ENCODE data around the gene FAM161A.

FAM161A gene

DNA sequence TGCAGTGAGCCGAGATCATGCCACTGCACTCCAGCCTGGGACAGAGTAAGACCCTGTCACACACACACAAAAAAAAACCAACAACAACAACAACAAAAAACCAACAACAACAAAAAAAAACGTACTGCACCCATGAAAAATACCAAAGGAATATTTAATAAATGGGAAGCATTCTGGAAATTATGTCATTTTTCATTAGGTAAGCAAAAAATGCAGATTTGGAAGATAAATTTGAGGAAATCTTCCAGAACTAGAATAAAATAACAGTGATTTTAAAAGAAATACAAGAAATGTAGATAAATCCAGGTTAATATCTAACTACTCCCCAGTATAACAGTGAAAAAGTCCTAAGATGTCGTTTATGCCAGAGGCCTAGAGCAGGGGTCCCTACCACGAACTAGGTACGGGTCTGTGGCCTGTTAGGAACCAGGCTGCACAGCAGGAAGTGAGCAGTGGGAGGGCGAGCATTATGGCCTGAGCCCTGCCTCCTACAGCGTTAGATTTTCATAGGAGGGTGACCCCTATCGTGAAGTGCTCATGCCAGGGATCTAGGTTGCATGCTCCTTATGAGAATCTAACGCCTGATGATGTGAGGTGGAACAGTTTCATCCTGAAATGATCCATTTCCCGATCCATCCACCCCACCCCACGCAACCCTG, 21.5 kb downstream of the FAM161A start:
- no peak for TF ChIP-seq SPI1 (IDR thresholded peaks at IDR 0.05; ENCODE audit: borderline replicate concordance, low read depth)
- TF ChIP-seq, protein P1, sequence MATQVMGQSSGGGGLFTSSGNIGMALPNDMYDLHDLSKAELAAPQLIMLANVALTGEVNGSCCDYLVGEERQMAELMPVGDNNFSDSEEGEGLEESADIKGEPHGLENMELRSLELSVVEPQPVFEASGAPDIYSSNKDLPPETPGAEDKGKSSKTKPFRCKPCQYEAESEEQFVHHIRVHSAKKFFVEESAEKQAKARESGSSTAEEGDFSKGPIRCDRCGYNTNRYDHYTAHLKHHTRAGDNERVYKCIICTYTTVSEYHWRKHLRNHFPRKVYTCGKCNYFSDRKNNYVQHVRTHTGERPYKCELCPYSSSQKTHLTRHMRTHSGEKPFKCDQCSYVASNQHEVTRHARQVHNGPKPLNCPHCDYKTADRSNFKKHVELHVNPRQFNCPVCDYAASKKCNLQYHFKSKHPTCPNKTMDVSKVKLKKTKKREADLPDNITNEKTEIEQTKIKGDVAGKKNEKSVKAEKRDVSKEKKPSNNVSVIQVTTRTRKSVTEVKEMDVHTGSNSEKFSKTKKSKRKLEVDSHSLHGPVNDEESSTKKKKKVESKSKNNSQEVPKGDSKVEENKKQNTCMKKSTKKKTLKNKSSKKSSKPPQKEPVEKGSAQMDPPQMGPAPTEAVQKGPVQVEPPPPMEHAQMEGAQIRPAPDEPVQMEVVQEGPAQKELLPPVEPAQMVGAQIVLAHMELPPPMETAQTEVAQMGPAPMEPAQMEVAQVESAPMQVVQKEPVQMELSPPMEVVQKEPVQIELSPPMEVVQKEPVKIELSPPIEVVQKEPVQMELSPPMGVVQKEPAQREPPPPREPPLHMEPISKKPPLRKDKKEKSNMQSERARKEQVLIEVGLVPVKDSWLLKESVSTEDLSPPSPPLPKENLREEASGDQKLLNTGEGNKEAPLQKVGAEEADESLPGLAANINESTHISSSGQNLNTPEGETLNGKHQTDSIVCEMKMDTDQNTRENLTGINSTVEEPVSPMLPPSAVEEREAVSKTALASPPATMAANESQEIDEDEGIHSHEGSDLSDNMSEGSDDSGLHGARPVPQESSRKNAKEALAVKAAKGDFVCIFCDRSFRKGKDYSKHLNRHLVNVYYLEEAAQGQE (IDR thresholded peaks at IDR 0.05; ENCODE audit: insufficient replicate concordance, low read depth): no peak
- TF ChIP-seq, protein P2, sequence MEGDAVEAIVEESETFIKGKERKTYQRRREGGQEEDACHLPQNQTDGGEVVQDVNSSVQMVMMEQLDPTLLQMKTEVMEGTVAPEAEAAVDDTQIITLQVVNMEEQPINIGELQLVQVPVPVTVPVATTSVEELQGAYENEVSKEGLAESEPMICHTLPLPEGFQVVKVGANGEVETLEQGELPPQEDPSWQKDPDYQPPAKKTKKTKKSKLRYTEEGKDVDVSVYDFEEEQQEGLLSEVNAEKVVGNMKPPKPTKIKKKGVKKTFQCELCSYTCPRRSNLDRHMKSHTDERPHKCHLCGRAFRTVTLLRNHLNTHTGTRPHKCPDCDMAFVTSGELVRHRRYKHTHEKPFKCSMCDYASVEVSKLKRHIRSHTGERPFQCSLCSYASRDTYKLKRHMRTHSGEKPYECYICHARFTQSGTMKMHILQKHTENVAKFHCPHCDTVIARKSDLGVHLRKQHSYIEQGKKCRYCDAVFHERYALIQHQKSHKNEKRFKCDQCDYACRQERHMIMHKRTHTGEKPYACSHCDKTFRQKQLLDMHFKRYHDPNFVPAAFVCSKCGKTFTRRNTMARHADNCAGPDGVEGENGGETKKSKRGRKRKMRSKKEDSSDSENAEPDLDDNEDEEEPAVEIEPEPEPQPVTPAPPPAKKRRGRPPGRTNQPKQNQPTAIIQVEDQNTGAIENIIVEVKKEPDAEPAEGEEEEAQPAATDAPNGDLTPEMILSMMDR (IDR thresholded peaks at IDR 0.05; ENCODE audit: insufficient read depth, low read length): no peak
- TF ChIP-seq POLR2AphosphoS5 (IDR thresholded peaks at IDR 0.05; ENCODE audit: low read depth): no peak
- TF ChIP-seq GABPA (IDR thresholded peaks at IDR 0.05; ENCODE audit: low read depth): no peak
- DNase-seq (ENCODE audit: low read depth in 1 of 2, low spot score in 1 of 2): no peak
- no peak overlapping the region for H3K27ac ChIP-seq (replicated peaks)
- H3K27me3 ChIP-seq (ENCODE audit: insufficient read depth, poor library complexity, severe bottlenecking): no peaks in the 10 kb centered on the region
- H3K4me3 ChIP-seq (replicated peaks; ENCODE audit: insufficient read depth, low read length): no peak overlapping the region

DNA sequence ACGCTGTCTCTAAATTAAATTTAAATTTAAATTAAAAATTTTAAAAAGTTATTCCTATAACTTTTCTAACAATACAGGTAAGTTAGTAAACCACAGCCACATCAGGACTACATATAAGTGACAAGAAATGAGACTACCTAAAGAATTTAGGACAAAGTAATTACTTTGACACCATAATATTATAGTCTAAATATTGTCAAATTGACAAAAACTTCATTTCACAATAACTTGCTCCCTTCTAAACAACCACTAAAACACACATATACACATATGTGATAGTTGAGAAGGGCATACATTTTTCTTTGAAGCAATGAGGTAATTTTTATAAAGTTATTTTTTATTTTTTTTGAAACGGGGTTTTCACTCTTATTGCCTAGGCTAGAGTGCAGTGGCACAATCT, 31.6 kb downstream of the FAM161A start:
- H3K4me3 ChIP-seq (replicated peaks; ENCODE audit: insufficient read depth, low read length): no peak overlapping the region
- no peaks in the 10 kb centered on the region for H3K27me3 ChIP-seq (ENCODE audit: insufficient read depth, poor library complexity, severe bottlenecking)
- TF ChIP-seq, protein P2 (IDR thresholded peaks at IDR 0.05; ENCODE audit: insufficient read depth, low read length): no peak
- TF ChIP-seq, protein P1 (IDR thresholded peaks at IDR 0.05; ENCODE audit: insufficient replicate concordance, low read depth): no peak
- TF ChIP-seq GABPA (IDR thresholded peaks at IDR 0.05; ENCODE audit: low read depth) (no peak), SPI1 (IDR thresholded peaks at IDR 0.05; ENCODE audit: borderline replicate concordance, low read depth) (no peak), POLR2AphosphoS5 (IDR thresholded peaks at IDR 0.05; ENCODE audit: low read depth) (no peak)
- no peak overlapping the region for H3K27ac ChIP-seq (replicated peaks)
- DNase-seq (ENCODE audit: low read depth in 1 of 2, low spot score in 1 of 2): no peak

DNA sequence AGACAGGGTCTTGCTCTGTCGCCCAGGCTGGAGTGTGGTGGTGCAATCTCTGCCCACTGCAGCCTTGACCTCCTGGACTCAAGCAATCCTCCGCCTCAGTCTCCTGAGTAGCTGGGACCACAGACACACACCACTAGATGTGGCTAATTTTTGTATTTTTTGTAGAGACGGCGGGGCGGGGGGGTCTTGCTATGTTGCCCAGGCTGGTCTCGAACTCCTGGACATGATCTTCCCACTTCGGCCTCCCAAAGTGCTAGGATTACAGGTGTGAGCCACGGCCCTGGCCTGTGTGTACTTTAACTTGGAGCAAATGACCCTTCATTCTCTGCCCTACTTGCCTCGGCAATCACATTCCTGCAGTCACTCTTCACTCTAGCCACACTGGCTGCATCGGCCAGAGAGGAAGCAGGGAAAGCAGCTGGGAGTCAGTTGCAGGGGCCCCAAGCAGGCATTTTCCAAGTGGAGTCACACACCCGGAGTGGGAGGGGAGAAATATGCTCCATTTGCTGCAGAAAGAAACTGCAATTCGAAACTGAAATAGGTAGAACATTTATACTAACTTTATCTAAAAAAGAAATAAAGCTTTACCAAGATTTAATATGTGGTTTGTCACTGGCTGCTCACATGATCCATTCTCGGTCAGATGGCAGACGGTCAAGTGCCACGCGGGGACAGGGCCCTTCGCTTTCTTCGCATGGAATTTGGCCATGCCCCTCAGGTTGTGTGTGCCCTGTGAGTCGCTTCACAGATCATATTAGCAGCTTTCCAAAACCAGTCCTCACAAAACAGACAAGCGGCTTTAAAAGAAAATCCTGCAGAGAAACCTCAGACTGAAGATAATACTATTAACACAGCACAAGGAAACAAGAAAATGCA, 37.1 kb downstream of the FAM161A start:
- no peak overlapping the region for H3K27ac ChIP-seq (replicated peaks)
- no peak for DNase-seq (ENCODE audit: low read depth in 1 of 2, low spot score in 1 of 2)
- no peaks in the 10 kb centered on the region for H3K27me3 ChIP-seq (ENCODE audit: insufficient read depth, poor library complexity, severe bottlenecking)
- H3K4me3 ChIP-seq (replicated peaks; ENCODE audit: insufficient read depth, low read length): no peak overlapping the region
- TF ChIP-seq POLR2AphosphoS5 (IDR thresholded peaks at IDR 0.05; ENCODE audit: low read depth) (no peak), SPI1 (IDR thresholded peaks at IDR 0.05; ENCODE audit: borderline replicate concordance, low read depth) (no peak), GABPA (IDR thresholded peaks at IDR 0.05; ENCODE audit: low read depth) (no peak)
- TF ChIP-seq, protein P1 (IDR thresholded peaks at IDR 0.05; ENCODE audit: insufficient replicate concordance, low read depth): no peak
